NCI-H1105 (cell line): ENCODE measurements around the gene LIMCH1.

Experiments
- DNase-seq: peaks from one replicate; lab custom pipeline; 2025; lab: John Stamatoyannopoulos, UW

Gene LIMCH1

GRCh38 chr4:41569961-41570360, 32.0 kb downstream of the LIMCH1 start:
- DNase-seq: no peak

GRCh38 chr4:41571422-41571821, 33.5 kb downstream of the LIMCH1 start:
- DNase-seq: no peak

GRCh38 chr4:41572516-41572915, 34.6 kb downstream of the LIMCH1 start:
- no peak for DNase-seq

DNA sequence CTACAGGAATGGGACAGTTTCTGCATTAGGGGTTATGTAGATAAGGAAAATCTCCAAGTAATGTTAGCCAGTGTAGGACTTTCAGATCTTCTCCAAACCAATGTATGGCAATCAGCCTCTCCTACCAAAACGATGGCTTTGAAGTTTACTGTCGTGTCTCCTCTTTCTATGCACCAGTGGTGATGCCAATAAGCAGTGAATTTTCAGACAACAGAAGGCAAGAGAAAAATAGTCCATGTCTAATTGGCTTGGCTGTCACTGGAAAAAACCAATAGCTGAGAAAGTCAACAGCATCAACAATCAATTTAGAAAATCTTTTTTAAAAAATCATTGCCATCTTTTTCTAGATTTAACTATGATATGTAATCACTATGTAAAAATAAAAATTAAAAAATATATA, 35.0 kb downstream of the LIMCH1 start:
- no peak for DNase-seq

GRCh38 chr4:41573502-41574001, 35.6 kb downstream of the LIMCH1 start:
- DNase-seq: no peak

DNA sequence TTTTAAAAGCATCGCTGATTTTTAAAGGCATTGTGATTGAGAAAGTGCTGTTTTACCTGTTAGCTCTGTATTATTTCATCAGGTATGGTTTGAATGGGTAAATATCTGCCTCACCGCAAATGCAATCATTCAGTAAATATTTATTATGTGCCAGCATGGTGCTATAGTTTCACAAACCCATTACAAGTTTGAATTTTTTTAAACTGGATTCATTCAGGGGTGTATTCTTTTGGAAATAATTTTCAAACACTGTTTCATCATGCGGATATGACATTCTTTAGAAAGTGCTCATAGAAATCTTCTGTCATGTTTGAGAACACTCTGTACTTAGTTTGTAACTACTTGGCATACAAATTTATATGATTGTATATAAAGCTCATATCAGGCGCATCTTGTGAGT, 37.2 kb downstream of the LIMCH1 start:
- no peak for DNase-seq

DNA sequence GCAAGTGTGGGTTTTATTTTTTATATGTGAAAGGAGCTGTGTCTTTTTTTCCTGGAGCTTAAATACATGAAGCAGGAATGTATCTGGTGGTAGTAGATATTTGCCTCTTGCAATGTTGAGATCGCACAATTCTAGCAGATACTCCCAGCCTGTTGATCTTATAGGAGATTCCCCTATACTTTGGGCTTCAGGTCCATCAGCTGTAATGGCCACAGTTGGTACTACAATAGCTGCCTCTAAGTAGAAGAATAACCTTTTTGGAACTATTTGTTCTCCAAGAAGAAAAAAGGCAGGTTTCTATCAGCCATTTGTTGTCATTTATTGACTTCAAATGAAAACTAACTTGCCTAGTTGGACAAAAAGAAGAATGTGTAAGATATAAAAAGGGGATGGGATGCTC, 37.7 kb downstream of the LIMCH1 start:
- DNase-seq: no peak

DNA sequence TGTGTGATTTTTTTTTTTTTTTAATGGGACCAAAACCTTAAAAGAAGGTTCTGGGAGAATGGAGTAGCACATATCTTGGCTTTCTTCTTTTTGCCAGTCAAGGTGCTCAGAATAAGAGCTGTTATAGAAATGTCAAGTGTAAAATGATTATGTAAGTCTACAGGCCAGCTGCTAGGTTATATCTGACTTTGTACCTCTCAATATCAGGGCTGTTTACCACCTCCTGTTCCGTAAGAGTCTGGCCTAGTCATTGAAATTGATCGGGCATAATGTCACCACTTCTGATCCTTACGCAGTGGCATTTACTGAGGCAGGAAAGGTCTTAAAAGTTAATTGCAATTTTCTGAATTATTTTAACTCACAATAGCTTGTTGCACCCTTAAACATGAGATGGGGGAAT, 41.1 kb downstream of the LIMCH1 start:
- no peak for DNase-seq

GRCh38 chr4:41579526-41579925, 41.6 kb downstream of the LIMCH1 start:
- no peak for DNase-seq

GRCh38 chr4:41580007-41580406, 42.0 kb downstream of the LIMCH1 start:
- DNase-seq: no peak

GRCh38 chr4:41586675-41587225, 48.8 kb downstream of the LIMCH1 start:
- no peak for DNase-seq

- no peak for DNase-seq
Measured at GRCh38 chr4:41587286-41587685, 49.3 kb downstream of the LIMCH1 start.

DNA sequence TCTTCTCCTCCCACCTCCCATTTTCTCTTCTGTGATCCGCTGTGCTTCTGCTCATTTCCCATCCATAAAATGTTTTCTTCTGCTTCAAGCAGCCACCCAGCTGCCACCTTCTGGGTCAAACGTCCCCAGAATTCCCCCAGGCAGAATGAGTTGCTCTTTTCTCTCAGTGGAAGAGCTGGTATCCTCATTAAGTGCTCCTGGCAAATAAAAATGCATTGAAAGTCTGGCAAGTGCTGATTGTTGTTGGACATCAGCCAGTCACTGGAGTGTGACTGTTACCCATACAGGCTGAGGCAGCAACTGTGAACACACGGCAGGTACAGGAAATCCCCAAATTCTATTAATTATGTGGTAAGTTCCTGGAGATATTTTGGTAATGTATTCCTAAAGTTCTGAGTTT, 52.6 kb downstream of the LIMCH1 start:
- peak; percentile 77 for DNase-seq

- no peak for DNase-seq
Measured at GRCh38 chr4:41594432-41594831, 56.5 kb downstream of the LIMCH1 start.

GRCh38 chr4:41597494-41597893, 59.5 kb downstream of the LIMCH1 start:
- DNase-seq: no peak

DNA sequence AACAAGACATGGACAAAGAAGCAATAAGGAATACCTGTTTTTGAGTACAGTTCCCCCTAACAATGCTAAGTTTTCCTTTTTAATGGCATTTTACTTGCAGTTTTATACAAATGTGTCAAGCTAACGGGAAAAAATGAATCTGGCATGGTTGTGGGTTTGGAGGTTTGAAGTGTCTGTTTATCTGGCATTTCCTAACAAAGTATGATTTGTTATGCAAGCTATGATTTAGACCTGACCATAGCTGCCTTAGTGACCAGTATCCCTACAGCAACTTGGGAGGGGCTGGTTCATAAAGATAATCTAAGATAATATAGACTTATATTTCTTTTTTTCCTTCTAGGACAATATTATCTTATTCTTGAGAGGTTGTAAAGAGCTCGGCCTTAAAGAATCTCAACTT, 60.6 kb downstream of the LIMCH1 start:
- DNase-seq: no peak

GRCh38 chr4:41599192-41599786, 61.3 kb downstream of the LIMCH1 start:
- no peak for DNase-seq

DNA sequence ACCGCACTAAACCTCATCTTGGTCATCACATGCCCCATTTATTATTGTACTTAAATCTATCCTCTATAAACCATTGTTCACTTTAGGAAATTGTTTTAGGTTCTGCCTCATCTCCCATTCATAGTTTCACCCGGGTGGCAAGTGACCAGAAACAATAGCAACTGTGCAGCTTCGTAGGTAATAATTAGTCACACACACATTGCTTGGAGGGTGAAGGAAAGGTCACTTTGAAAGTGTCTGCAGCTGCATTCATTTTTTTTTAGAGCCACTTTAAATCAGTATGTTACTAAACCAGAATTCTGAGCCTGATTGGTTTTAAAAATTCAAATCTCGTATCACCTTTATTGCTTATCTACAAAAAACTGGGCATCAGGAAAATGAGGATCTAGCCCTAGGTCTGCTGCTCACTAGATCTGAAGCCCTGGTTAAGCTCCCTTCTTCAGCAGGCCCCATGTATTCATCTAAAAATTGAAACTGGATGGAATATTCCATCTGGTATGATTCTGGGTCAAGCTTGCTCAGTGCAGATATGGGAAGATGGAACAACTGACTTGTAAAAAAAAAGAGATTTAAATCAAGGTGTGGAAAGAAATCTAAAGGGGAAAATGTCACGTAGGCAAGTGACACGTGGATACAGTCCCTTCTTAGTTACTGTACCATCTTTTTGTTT, 62.4 kb downstream of the LIMCH1 start:
- DNase-seq: no peak

- DNase-seq: no peak
Measured at GRCh38 chr4:41601025-41601424, 63.1 kb downstream of the LIMCH1 start.

GRCh38 chr4:41602113-41602512, 64.2 kb downstream of the LIMCH1 start:
- no peak for DNase-seq

DNA sequence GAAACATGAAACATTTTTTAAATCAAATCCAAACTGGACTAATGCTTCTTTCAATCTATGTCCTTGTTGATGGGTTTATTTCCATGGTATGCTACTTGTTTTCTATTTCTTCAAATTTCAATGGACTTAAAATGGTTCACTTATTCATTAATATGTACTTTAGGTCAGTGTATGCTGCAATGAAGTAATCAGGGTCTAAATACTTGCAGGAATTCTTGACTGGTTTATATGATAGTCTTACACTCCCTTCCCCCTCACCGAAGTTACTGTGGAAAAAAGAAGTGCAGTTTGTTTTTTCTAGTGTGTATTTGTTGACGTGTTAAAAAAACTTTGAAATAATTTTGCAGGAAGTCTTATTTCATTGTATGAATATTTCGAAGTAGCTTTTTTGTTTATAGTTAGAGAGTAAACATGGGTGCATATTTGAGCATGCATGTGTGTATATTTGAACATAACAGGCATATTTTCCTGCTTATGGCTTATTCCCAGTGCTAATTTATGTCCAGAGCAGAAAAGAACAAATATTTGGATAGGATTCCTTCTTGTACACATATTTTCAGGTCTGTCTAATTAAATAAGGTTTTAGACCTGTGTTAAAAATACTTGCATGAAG, 65.0 kb downstream of the LIMCH1 start:
- no peak for DNase-seq

DNA sequence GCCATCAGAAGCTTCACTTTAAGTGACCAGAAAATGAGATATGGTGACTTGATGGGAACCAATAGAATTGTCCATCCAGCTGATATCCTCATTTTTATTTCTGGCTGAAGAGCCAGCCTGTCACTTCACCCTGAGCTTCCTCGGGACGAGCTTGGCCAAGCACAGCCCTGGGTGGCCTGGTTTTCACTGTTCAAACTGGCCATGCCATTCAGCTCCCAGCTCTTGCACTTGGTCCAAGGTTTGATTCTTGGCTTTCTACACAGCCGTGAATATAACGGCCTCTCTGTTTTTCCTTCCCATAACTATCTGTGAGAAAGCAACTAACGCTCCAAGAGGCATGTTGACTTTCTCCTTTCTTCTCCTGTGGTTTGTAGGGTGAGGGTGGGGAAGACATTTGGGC, 71.9 kb downstream of the LIMCH1 start:
- no peak for DNase-seq

DNA sequence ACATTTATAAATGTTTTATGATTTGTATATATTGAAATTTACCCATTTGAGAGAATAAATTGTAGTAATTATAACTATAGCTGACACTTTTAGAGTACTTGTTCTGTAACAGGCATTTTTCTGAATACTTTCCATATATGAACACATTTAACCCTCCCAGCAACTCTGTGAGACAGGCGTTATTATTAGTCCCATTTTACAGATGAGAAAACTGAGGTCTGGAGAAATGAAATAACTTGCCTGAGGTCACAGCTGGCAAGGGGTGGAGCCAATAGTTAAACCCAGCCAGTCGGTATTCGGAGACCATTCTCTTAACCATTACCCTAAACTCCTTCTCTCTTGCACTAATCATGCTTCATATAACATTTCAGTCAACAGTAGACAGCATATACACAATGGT, 72.5 kb downstream of the LIMCH1 start:
- DNase-seq: no peak
